Body of pancreas (tissue), 4 donors: ENCODE measurements around the gene SMOC2.

ENCODE experiments used
- POLR2A ChIP-seq, 3 donors: fragments of 450-650 bp; IDR thresholded peaks; one replicate each; pipeline ENCODE4 v1.6.1; 2016; ENCODE audit warnings: antibody characterized with exemption in 3 of 3, mild to moderate bottlenecking in 2 of 3
- TF ChIP-seq, protein P1 (sequence below), 7 experiments: fragments of 450-650 bp in 4 of 7; fragments of 200-600 bp in 3 of 7; sonication (generic) in 3 of 7; IDR thresholded peaks; one replicate each; pipeline ENCODE4 v1.5.1; 2016 to 2019; ENCODE audit warnings: antibody characterized with exemption in 7 of 7

DNA sequence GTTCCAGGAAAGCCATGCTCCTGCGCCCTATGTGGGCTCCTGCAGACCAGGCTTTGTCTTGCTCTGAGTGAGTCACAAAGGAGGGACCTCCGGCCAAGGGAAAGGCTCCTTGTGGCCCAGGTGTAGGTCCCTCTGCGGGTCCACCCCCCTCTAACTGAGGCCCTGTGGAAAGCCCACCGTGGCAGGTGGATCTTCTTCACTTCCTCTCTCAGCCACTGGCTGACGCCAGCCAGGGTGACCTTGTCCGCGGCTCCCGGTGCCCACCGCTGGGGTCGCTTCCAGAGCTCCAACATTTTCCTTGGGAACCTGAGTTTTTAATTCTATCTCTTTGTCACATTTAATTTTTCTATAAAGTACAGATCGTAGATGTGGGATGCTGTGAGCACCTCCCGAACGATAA lies 54.1 kb downstream of the SMOC2 start:
- TF ChIP-seq POLR2A (IDR thresholded peaks at IDR 0.05): no peak
- TF ChIP-seq, protein P1, sequence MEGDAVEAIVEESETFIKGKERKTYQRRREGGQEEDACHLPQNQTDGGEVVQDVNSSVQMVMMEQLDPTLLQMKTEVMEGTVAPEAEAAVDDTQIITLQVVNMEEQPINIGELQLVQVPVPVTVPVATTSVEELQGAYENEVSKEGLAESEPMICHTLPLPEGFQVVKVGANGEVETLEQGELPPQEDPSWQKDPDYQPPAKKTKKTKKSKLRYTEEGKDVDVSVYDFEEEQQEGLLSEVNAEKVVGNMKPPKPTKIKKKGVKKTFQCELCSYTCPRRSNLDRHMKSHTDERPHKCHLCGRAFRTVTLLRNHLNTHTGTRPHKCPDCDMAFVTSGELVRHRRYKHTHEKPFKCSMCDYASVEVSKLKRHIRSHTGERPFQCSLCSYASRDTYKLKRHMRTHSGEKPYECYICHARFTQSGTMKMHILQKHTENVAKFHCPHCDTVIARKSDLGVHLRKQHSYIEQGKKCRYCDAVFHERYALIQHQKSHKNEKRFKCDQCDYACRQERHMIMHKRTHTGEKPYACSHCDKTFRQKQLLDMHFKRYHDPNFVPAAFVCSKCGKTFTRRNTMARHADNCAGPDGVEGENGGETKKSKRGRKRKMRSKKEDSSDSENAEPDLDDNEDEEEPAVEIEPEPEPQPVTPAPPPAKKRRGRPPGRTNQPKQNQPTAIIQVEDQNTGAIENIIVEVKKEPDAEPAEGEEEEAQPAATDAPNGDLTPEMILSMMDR (IDR thresholded peaks at IDR 0.05): no peak
